ENCODE data around the gene MCMBP.
"Not testable (repeated sequence)": the region's sequence is repeated elsewhere in the genome, so short reads cannot be mapped to it uniquely, and the experiment has no call there.

MCMBP gene, protein sequence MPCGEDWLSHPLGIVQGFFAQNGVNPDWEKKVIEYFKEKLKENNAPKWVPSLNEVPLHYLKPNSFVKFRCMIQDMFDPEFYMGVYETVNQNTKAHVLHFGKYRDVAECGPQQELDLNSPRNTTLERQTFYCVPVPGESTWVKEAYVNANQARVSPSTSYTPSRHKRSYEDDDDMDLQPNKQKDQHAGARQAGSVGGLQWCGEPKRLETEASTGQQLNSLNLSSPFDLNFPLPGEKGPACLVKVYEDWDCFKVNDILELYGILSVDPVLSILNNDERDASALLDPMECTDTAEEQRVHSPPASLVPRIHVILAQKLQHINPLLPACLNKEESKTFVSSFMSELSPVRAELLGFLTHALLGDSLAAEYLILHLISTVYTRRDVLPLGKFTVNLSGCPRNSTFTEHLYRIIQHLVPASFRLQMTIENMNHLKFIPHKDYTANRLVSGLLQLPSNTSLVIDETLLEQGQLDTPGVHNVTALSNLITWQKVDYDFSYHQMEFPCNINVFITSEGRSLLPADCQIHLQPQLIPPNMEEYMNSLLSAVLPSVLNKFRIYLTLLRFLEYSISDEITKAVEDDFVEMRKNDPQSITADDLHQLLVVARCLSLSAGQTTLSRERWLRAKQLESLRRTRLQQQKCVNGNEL

DNA sequence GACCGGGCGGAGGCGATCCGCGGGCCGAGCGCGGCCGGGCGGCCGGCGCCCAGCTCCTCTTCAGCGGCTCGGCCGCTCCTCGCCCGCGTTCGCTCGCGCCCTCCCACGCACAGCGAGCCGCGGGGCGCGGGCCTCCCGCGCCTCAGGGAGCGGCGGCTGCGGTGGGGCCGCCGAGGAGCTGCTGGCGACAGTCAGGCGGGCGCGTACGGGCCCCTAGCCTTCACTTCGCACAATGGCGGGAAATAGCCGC lies at the start of gene MCMBP:
Gene MCMBP (minus strand): TSS at position 234 of the 250 bp plus-strand sequence. CDS start 259 bp downstream, outside the sequence.
- Histone ChIP-seq H4K20me1 (peaks cover 43 to 47% (median 45%) of the 10 kb centered on the region in 11 experiments), H3K27me3 (no peaks in the 10 kb centered on the region), H3K27ac (peak within 1 kb of the TSS; percentile 75 to 99 (median 97)), H3K9me3 (replicated peaks in 1 of 11) (peaks cover 0 to 16% (median 3%) of the 10 kb centered on the region in 11 experiments; a peak in 6 of 22 replicates), H3K4me2 (peak within 1 kb of the TSS; percentile 84 to 97 (median 91)), H3K4me1 (peaks cover 36 to 54% (median 44%) of the 10 kb centered on the region in 10 experiments), H3K4me3 (peak within 1 kb of the TSS; percentile 81 to 96 (median 93)), H3K9ac (peak within 1 kb of the TSS; percentile 87 to 99 (median 97)), H3K36me3 (peaks cover 0 to 40% (median 24%) of the 10 kb centered on the region in 11 experiments; a peak in 16 of 22 replicates)
- TF ChIP-seq Cebpa-rat (IDR thresholded peaks at IDR 0.05) = no peak

DNA sequence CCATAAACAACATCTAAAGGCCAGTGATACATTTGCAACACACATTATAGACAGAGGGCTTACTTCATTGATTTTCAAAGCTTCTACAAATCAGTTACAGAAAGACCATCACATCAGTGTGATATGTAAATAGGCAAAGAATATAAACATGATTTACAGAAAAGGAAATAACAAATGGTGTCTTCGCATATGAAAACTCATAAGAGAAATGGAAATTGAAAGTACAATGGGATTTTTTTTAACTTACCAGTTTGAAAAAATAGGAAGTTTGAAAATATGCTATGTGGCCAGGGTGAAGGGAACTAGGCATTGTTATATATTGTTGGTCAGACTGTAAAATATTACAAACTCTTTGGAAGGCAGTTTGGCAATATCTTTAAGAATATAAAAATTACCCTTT lies 47.2 kb upstream of the MCMBP start:
- no peak for TF ChIP-seq Cebpa-rat (IDR thresholded peaks at IDR 0.05)
- H3K27ac ChIP-seq = peak overlapping the region in 7 of 11 experiments; percentile 7 to 47 (median 34); a peak in 8 of 22 replicates
- peaks cover 0 to 14% (median 0%) of the 10 kb centered on the region in 11 experiments; a peak in 5 of 22 replicates for H4K20me1 ChIP-seq
- H3K9me3 ChIP-seq (replicated peaks in 1 of 11) = no peaks in the 10 kb centered on the region
- H3K27me3 ChIP-seq = no peaks in the 10 kb centered on the region
- H3K4me3 ChIP-seq = no peak overlapping the region; a peak in 1 of 20 replicates
- peak overlapping the region in 6 of 11 experiments; percentile 21 to 72 (median 44); a peak in 9 of 22 replicates for H3K4me2 ChIP-seq
- H3K9ac ChIP-seq = no peak overlapping the region
- H3K4me1 ChIP-seq = peaks cover 0 to 29% (median 12%) of the 10 kb centered on the region in 10 experiments; a peak in 12 of 20 replicates
- H3K36me3 ChIP-seq = peaks cover 85 to 100% (median 94%) of the 10 kb centered on the region in 11 experiments

DNA sequence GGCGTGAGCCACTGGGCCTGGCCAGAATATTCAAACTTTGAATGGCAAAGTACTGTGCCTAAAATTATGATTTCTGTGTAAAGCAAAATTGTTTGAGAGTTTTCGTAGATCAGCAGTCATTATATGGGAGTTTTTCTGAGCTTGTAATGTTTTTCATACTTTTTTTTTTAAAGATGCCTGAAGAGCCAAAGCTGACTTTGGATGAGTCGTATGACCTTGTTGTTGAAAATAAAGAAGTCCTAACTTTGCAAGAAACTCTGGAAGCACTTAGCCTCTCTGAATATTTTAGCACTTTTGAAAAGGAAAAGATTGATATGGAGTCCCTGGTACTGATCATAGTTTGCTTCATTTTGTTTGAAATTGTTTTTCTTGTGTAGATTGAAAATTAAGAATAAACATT lies 46.6 kb upstream of the MCMBP start:
- H3K4me3 ChIP-seq = no peak overlapping the region
- H4K20me1 ChIP-seq = peaks cover 0 to 9% (median 0%) of the 10 kb centered on the region in 11 experiments; a peak in 5 of 22 replicates
- H3K9ac ChIP-seq = peak overlapping the region in 2 of 11 experiments; percentile 29 to 38; a peak in 2 of 22 replicates
- peaks cover 85 to 100% (median 94%) of the 10 kb centered on the region in 11 experiments for H3K36me3 ChIP-seq
- peak overlapping the region in 6 of 11 experiments; percentile 21 to 72 (median 40); a peak in 8 of 22 replicates for H3K4me2 ChIP-seq
- no peaks in the 10 kb centered on the region for H3K27me3 ChIP-seq
- no peak for TF ChIP-seq Cebpa-rat (IDR thresholded peaks at IDR 0.05)
- no peaks in the 10 kb centered on the region for H3K9me3 ChIP-seq (replicated peaks in 1 of 11)
- H3K27ac ChIP-seq = peak overlapping the region in 7 of 11 experiments; percentile 7 to 47 (median 34); a peak in 8 of 22 replicates
- H3K4me1 ChIP-seq = peaks cover 0 to 29% (median 12%) of the 10 kb centered on the region in 10 experiments; a peak in 12 of 20 replicates

DNA sequence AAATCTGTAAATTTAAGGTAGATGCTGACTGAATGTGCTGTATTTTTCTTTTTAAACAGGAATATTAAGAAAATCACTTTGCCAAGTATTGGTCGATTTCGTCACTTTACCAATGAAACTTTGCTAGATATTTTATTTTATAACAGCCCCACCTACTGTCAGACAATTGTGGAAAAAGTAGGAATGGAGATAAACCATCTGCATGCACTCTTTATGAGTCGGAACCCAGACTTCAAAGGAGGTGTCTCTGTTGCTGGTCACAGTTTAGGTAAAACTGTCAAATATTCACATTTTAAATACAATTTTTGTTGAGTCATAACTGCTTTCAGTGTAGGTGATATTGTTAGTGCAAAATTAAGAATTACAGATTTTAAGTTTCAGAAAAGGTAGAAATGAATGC lies 45.1 kb upstream of the MCMBP start:
- Histone ChIP-seq H3K4me3 (no peak overlapping the region), H3K4me1 (peaks cover 6 to 29% (median 21%) of the 10 kb centered on the region in 10 experiments), H3K9me3 (replicated peaks in 1 of 11) (no peaks in the 10 kb centered on the region), H3K9ac (no peak overlapping the region), H3K27me3 (no peaks in the 10 kb centered on the region), H3K36me3 (peaks cover 85 to 100% (median 97%) of the 10 kb centered on the region in 11 experiments), H4K20me1 (peaks cover 0 to 9% (median 0%) of the 10 kb centered on the region in 11 experiments; a peak in 4 of 22 replicates), H3K4me2 (no peak overlapping the region), H3K27ac (no peak overlapping the region)
- TF ChIP-seq Cebpa-rat (IDR thresholded peaks at IDR 0.05) = no peak

DNA sequence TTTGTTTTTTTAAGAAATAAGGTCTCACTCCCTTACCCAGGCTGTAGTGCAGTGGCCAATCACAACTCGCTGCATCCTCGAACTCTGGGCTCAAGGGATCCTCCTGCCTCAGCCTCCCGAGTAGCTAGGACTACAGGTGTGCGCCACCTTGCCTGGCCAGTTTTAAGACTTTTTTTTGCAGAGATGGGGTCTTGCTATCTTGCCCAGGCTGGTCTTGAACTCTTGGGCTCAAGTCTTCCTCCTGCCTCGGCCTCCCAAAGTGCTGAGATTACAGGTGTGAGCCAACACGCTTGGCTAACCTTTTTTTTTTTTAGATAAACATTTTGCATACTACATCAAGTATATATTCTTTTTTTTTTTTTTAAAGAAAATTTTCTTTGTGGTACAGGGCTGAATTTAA lies 38.0 kb upstream of the MCMBP start:
- Histone ChIP-seq H3K27me3 (no peaks in the 10 kb centered on the region), H4K20me1 (peaks cover 0 to 9% (median 0%) of the 10 kb centered on the region in 11 experiments; a peak in 7 of 22 replicates), H3K9me3 (replicated peaks in 1 of 11) (no peaks in the 10 kb centered on the region), H3K9ac (no peak overlapping the region), H3K27ac (no peak overlapping the region), H3K4me3 (no peak overlapping the region), H3K4me2 (no peak overlapping the region), H3K36me3 (peaks cover 94 to 100% (median 98%) of the 10 kb centered on the region in 11 experiments), H3K4me1 (peaks cover 0 to 15% (median 10%) of the 10 kb centered on the region in 10 experiments; a peak in 15 of 20 replicates)
- no peak for TF ChIP-seq Cebpa-rat (IDR thresholded peaks at IDR 0.05)

DNA sequence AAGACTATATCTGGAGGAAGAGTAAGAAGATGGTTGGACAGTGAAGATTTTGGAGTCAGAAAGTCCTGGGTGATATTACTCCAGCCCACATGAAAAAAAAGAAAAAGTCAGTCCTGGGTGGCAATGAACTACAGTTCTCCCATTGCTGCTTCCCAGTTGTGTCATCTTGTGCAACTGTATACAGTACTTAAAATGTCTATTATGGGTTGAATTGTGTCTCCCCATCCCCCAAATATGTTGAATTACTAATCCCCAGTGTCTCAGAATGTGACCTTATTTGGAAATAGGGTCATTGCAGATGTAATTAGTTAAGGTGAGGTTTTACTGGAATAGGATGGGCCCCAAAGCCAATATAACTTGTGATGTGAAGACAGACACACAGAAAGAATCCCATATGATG lies 35.5 kb upstream of the MCMBP start:
- Histone ChIP-seq H4K20me1 (peaks cover 0 to 25% (median 5%) of the 10 kb centered on the region in 11 experiments; a peak in 11 of 22 replicates), H3K4me3 (no peak overlapping the region), H3K4me2 (no peak overlapping the region), H3K4me1 (peaks cover 0 to 12% (median 7%) of the 10 kb centered on the region in 10 experiments; a peak in 15 of 20 replicates), H3K9me3 (replicated peaks in 1 of 11) (no peaks in the 10 kb centered on the region), H3K27me3 (no peaks in the 10 kb centered on the region), H3K27ac (no peak overlapping the region), H3K9ac (0 out of 22 replicates have a peak overlapping the region, but pooled peaks of 1 of the 11 experiments have one; percentile 18), H3K36me3 (peaks cover 96 to 100% (median 98%) of the 10 kb centered on the region in 11 experiments)
- no peak for TF ChIP-seq Cebpa-rat (IDR thresholded peaks at IDR 0.05)

DNA sequence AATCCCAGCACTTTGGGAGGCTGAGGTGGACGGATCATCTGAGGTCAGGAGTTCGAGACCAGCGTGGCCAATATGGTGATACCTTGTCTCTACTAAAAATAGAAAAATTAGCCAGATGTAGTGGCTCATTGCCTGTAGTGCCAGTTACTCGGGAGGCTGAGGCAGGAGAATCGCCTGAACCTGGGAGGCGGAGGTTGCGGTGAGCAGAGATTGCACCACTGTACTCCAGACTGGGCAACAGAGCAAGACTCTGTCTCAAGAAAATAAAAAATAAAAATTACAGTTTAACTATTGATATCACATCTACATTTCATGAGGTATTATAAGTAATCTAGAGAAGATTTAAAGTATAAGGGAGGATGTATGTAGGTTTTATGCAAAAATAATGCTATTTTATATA lies 35.1 kb upstream of the MCMBP start:
- H3K4me1 ChIP-seq; H3K9ac ChIP-seq; H3K4me3 ChIP-seq; H3K4me2 ChIP-seq; H3K27ac ChIP-seq; H3K27me3 ChIP-seq; H3K9me3 ChIP-seq (replicated peaks in 1 of 11): not testable (repeated sequence)
- Histone ChIP-seq H3K36me3 (peaks cover 96 to 100% (median 98%) of the 10 kb centered on the region in 11 experiments), H4K20me1 (peaks cover 0 to 29% (median 6%) of the 10 kb centered on the region in 11 experiments; a peak in 13 of 22 replicates)

DNA sequence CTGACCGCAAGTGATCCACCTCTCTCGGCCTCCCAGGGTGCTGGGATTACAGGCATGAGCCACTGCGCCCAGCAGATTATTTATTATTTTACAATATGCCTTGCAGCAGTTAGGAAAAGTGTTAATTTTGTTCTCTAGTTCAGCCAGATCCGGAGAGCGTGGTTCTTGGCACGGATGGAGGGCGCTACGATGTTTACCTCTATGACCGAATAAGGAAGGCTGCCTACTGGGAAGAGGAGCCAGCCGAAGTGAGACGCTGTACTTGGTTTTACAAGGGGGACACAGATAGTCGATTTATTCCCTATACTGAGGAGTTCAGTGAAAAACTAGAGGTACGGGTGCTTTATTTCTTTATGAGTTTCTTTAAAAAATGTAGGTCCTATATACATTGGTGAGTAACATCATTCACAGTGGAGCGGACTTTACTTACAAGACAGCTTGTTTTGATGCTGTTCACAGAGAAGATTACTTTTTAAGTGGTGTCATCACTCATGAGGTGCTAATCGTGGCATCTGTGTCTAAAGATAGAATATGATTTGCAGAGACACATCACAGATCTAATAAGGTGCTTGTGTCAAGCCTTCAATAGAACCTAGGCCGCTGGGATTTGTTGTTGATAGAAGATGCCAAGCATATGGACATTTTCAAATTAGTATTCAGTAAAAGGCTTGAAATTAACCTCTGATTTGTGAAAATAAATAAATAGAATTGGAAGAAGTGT lies 31.5 kb upstream of the MCMBP start:
- H4K20me1 ChIP-seq = peaks cover 0 to 60% (median 36%) of the 10 kb centered on the region in 11 experiments; a peak in 19 of 22 replicates
- no peak overlapping the region for H3K9ac ChIP-seq
- H3K4me3 ChIP-seq = no peak overlapping the region
- no peak overlapping the region for H3K4me2 ChIP-seq
- H3K9me3 ChIP-seq (replicated peaks in 1 of 11) = no peaks in the 10 kb centered on the region
- H3K27ac ChIP-seq = no peak overlapping the region
- TF ChIP-seq Cebpa-rat (IDR thresholded peaks at IDR 0.05) = no peak
- no peaks in the 10 kb centered on the region for H3K27me3 ChIP-seq
- peaks cover 88 to 100% (median 95%) of the 10 kb centered on the region in 11 experiments for H3K36me3 ChIP-seq
- 0 out of 20 replicates have a peak, but pooled peaks cover 0 to 7% (median 0%) of the 10 kb centered on the region in 10 experiments for H3K4me1 ChIP-seq

Data from BLaER1 treated with 17β-estradiol and CSF1 and Interleukin-3, amounts not matched to agents 10 nM and 100 nM (cell line).